Femur (tissue), 1 donor: ENCODE data around the gene ZNFX1.

Experiments used
- DNase-seq: peaks from one replicate; pipeline ENCODE4 v3.0.0-alpha.2; 2017

The ZNFX1 gene

GRCh38 chr20:49278818-49279676 lies 1.2 kb upstream of the ZNFX1 start:
- peak; percentile 42 for DNase-seq

- no peak for DNase-seq
Measured at GRCh38 chr20:49277786-49278035, 146 bp downstream of the ZNFX1 start.

GRCh38 chr20:49276961-49277785 lies 684 bp downstream of the ZNFX1 start:
- peak; percentile 53 for DNase-seq

DNA sequence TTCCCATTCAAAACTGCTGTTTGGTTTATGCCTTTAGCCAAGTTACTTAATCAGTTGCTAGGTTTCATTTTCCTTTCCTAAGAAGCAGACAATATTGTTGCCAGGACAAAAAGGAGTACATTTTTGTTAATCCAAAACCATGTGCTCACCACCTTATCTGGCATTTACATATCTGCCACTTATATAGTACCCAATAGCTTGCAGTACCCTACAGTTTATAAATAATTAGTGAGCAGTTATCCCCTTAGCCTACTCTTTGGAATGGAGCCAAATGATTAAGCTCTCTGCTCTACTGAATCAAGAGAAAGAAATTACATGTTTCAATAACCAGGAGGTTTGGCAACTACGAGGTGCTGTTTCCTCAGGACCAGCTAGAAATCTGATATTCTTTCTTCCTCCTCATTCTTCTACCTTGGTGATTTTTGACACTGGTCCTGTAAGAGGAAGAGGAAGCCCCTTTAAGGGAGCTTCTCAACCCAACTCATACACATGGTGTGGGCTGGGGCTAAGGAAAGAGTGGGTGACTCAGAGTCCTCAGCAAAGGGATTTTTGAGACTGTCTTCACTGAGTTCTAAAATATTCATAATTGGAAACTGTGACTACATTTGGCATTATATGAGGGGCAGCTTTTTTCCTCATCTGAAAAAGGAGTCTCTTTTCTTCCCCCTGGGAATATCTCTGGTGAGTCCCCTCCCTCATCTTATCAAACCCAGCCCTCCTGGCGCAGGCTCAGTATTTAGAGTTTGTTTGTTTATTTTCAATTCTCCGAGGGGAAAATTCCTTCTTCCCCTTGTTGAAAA lies 1.5 kb downstream of the ZNFX1 start:
- no peak for DNase-seq

GRCh38 chr20:49275636-49276035 lies 2.2 kb downstream of the ZNFX1 start:
- no peak for DNase-seq

DNA sequence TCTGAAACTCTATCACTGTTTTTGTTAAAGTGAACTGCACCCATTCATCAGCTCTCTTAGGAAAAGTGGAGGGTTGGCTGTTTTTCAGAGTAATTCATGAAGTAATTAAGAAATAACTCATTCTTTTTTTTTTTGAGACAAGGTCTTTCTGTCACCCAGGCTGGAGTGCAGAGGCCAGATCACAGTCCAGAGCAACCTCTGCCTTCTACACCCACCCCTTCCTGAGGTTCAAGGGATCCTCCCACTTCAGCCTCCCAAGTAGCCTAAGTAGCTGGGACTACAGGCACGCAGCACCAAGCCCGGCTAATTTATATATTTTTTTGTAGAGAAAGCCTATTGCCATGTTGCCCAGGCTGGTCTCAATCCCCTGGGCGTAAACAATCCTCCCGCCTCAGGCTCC lies 2.6 kb downstream of the ZNFX1 start:
- DNase-seq, result no peak

DNA sequence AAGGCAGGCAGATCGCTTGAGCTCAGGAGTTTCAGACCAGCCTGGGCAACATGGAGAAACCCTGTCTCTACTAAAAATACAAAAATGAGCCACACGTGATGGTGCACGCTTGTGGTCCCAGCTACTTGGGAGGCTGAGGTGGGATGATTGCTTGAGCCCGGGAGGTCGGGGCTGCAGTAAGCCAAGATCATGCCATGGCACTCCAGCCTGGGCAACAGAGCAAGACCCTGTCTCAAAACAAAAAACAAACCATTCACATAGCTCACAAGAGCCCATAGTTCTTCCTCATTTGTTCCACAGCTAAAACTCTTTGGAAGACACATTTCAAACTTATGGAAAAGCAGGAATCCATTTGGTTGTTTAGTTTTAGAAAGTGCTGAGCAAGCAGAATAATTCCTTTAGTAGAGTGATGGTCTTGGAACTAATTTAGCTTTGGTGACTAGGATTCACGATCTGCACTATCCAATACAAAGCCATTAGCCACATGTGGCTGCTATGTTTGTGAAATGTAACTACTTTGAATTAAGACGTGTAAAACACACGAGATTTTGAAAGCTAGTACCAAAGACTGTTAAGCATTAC lies 4.1 kb downstream of the ZNFX1 start:
- DNase-seq, result no peak

GRCh38 chr20:49272654-49273053 lies 5.2 kb downstream of the ZNFX1 start:
- no peak for DNase-seq

GRCh38 chr20:49270736-49271135 lies 7.1 kb downstream of the ZNFX1 start:
- no peak for DNase-seq

GRCh38 chr20:49270177-49270576 lies 7.7 kb downstream of the ZNFX1 start:
- DNase-seq, result no peak

DNA sequence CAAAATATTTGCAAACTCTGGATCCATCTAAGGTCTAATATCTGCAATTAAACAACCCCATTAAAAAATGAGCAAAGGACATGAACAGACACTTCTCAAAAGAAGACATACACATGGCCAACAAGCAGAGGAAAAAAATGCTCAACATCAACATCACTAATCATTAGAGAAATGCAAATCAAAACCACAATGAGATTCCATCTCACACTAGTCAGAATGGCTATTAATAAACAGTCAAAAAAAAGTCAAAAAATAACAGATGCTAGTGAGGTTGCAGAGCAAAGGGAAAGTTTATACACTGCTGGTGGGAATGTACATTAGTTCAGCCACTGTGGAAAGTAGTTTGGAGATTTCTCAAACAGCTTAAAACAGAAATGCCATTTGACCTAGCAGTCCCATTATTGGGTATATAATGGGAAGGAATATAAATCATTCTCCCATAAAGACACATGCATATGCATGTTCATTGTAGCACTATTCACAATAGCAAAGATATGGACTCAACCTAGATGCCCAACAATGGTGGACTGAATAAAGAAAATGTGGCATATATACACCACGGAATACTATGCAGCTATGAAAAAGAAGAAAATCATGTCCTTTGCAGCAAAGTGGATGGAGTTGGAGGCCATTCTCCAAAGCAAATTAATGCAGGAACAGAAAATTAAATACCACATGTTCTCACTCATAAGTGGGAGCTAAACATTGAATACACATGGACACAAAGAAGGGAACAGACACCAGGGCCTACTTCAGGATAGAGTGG lies 9.1 kb downstream of the ZNFX1 start:
- DNase-seq, result no peak

GRCh38 chr20:49267327-49267726 lies 10.5 kb downstream of the ZNFX1 start:
- no peak for DNase-seq

GRCh38 chr20:49262444-49262843 lies 15.4 kb downstream of the ZNFX1 start:
- DNase-seq, result no peak

DNA sequence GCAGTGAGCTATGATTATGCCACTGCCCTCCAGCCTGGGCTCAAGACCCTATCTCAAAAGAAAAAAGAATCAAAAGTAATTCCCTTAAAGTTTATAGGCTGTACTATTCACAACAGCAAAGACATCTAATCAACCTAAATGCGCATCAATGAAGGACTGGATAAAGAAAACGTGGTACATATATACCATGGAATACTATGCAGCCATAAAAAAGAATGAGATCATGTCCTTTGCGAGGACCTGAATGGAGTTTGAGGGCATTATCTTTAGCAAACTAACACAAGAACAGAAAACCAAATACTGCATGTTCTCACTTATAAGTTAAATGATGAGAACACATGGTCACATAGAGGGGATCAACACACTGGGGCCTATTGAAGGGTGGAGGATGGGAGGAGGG lies 16.7 kb downstream of the ZNFX1 start:
- DNase-seq, result no peak

- no peak for DNase-seq
Measured at GRCh38 chr20:49260218-49260617, 17.6 kb downstream of the ZNFX1 start.

- no peak for DNase-seq
Measured at GRCh38 chr20:49259799-49260198, 18.1 kb downstream of the ZNFX1 start.

- DNase-seq, result no peak
Measured at GRCh38 chr20:49259284-49259683, 18.6 kb downstream of the ZNFX1 start.

GRCh38 chr20:49256261-49256660 lies 21.6 kb downstream of the ZNFX1 start:
- no peak for DNase-seq

DNA sequence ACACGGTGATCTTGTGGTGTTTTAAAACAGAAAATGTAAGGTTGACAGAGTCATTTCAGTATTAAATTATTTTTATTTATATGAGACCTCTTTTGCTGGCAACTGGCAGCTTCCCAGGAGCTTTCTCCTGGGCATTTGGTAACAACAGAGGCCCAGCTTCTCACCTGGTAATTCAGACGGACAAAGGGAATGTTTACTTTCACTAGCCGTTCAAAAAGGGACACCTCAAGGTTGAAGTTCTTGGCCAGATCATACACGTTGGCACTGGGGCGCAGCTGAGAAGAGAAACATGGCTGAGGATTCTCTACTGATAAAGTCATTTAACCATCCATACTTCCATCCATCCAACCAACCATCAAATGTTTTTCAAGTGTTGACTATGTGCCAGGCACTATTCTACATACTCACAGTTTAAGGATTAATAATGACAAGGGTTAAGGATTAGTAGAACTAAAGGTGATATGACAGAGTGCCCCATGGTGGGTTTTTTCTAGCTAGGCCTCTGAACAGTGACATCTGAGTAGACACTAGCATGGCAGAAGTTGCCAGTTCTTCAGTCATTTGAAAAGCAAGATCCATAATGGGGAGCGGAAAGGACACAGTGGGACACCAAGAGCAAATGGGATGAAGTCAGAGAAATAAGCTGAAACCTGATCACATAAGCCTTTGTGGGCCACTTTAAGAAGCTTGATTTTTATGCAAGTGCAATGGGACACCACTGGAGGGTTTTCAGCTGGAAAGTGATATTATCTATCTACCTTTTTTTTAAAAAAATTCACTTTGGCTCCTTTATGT lies 25.1 kb downstream of the ZNFX1 start:
- no peak for DNase-seq

DNA sequence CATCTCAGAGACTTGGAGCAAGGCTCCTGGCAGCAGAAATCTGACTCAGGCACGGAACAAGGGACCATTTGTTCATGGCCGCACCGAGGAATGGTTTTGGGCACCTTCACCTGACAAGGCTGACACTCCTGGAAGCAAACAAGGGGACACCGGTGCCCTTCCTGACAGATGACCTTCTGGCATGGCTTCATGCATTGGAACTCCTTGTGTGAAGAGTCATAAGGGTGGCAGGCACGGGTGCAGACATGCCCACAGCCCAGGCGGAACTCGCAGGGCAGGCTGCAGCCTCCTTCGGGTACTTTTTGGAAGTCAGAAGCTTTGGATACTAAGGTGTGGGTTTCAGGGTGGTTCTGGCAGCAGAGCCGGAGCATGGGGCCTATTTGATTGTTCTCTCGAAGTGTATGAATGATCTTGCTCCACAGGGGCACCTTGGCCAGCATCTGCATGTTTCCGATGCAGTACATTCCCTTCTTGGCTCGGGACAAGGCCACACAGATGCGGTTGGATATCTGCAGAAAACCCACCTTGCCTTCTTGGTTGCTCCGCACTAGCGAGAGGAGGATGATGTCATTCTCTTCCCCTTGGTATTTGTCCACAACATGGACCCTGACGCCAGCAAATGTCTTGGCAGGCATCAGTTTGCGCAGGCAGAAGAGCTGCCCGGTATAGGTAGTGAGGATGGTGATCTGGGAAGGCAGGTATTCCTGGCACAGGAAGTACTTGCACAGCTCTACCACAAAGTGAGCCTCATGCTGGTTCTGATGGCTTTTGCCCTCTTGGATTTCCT lies 28.8 kb downstream of the ZNFX1 start:
- DNase-seq, result no peak

DNA sequence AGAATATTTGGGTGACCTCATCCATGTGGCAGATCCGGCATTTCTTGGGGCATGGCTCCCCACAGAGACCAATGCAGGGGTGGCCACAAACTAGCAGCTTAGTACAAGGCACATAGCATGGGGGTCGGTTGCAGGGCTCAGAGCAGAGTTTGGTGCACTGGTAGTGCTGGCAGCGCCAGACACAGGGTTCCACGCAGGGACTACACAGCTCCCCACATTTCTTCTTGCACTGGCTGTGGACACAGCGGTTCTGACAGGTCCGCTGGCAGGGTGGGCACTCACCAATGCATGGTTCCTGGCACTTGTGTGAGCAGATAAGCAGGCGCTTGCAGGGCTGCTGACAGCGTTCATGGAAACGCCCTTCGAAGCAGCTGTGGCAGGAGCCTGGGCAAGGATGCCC lies 29.6 kb downstream of the ZNFX1 start:
- no peak for DNase-seq
